ENCODE measurements around the gene SAMD3.
"Not testable (repeated sequence)": the region's sequence is repeated elsewhere in the genome, so short reads cannot be mapped to it uniquely, and the experiment has no call there.

DNA sequence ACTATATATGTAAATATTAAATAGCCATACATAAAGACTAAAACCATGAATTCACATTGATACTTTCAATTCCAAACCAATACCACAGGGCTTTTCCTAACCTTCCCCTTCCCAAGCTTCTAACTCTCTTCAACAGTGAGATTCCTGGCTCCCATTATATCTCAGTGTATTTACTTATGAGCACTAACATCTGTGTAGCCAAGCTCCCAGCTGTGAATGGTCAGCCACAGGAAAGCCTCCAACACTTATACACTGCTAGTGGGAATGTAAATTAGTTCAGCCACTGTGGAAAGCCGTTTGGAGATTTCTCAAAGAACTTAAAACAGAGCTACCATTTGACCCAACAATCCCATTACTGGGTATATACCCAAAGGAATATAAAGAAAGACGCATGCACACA is 73.7 kb downstream of the SAMD3 start:
- TF ChIP-seq POLR2AphosphoS5 (IDR thresholded peaks at IDR 0.05; ENCODE audit: low read depth, low read length); TAF1 (IDR thresholded peaks at IDR 0.05; ENCODE audit: borderline replicate concordance, low read depth, low read length); POLR2A (IDR thresholded peaks at IDR 0.05; ENCODE audit: low read depth, low read length): not testable (repeated sequence)

Data from GM12892 (cell line).